GM18511 (cell line): ENCODE data around the gene MYOG.

ENCODE experiments used
- ATAC-seq: cut with Tn5 transposase; IDR thresholded peaks from one replicate; pipeline ENCODE4 v1.9.1; 2021; ENCODE audit warnings: mild to moderate bottlenecking, moderate library complexity; ENCODE audit not compliant: unreplicated experiment

The MYOG gene

GRCh38 chr1:203072911-203073310 lies 12.9 kb downstream of the MYOG start:
- ATAC-seq: no peak

GRCh38 chr1:203072002-203072602 lies 13.7 kb downstream of the MYOG start:
- ATAC-seq: no peak

DNA sequence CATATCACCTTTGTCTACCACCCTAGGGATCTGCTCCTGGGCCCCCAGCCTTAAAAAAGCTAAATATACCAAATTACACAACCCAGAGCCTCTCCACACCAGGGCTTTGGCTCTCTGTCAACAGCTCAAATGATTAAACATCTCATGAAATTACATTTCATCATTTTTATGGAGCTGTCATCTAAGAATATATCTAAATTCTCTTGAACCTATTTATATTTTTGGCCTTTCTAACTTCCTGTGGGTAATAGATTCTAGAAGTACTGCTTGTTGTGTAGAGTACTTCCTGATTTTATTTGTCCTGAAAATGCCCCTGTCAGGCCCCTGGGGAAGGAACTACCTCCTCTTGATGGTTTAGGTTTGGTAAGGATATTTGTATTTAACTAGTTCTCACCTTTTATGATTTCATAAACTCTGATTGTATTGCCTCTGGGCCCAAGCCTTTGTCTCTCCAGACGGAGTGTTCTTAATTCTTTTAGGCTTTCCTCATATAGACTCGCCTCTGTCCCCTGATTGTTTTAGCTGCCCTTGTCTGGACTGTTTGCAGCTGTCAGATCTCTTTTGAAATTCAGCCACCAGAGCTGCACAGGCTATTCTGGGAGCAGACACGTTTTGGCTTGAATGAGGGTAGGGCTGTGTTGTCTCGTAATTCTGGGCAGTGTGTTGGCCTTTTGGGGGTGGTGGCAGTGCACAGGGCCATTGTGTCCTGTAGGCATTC lies 16.6 kb downstream of the MYOG start:
- ATAC-seq: no peak

DNA sequence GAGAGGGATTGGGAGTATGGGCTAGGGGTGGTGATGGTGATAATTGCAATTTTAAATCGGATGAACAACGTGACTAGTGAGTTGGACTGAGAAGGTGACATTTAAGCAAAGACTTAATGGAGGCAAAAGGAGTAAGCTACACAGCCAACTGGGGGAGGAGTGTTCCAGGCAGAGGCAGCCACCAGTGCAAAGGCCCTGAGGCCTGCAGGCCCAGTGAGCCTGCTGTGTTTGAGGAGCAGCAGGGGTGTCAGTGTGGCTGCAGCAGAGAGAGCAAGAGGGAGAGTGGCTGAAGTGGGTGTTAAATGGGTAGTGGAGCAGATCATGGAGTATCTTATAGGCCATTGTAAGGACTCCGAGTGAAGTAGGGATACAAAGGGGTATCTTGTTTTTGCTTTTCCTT lies 18.8 kb downstream of the MYOG start:
- ATAC-seq: no peak

DNA sequence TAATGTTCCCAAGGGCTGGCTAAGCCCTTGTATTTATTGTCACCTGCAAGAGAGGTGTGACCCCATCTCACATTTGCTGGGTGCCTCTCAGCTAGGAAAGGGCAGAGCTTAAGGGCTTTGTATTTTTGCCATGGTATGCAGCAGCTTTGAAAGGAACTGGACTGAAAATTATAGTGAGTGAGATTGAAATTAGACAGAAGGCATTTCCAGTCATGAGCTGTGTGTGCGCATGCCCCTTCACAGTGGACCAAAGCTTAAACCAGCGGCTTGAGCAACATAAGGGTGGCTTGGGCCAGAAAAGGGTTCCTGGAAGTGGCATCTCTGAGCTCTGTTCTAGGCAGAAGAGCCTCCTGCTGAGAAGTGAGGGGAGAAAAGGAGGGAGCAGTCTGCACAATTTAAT lies 19.8 kb downstream of the MYOG start:
- ATAC-seq: no peak

DNA sequence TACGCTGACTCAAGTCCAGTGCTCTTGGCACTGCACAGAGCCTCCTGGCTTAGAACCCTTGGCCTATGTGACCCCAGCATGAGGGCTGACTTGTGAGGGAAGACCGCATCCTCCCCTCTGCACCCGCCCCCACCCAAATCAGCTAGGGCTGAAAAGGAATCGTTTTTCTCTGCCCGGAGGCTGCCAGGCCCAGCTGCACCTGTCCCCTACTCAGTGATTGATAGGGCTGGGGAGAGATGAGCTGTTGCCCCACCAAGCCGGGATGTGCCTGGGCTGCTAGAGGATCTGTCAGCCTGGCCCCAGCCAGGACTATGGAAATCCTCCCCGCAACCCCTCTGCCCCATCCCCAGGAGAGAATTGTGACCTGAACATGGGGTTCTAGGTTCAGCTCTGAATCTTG lies 20.6 kb downstream of the MYOG start:
- ATAC-seq: no peak

DNA sequence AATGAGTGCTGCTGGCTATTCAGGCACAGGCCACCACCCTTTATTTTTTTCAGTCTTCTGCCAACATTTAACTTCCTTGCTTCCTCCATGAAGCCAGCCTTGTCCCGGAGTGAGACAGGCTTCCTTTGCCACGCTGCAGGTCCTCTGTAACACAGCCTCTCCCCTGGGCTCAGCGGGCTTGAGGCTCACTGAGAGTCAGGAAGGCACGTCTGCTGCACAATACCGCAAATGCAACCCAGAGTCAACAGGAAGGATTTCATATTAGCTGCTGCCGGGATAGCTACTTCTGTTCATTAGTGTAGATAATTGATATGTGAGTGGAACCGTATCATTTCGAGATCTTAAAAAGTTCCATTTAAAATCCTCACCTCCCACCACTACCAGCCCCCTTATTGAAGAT lies 22.5 kb downstream of the MYOG start:
- ATAC-seq: no peak

DNA sequence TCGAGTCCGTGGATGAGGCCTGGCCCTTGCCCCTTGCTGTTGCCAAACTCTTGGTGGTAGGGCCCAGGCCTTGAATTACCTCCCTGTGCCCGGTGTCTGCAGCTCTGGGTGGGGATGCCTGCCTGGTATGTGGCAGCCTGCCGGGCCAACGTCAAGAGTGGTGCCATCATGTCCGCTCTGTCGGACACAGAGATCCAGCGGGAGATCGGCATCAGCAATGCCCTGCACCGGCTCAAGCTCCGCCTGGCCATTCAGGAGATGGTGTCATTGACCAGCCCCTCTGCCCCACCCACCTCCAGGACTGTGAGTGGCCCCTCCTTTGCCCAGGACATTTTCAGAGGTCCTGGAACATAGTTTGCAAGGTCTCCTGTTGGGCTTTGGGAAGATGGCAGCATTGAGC lies 25.7 kb downstream of the MYOG start:
- ATAC-seq: no peak

DNA sequence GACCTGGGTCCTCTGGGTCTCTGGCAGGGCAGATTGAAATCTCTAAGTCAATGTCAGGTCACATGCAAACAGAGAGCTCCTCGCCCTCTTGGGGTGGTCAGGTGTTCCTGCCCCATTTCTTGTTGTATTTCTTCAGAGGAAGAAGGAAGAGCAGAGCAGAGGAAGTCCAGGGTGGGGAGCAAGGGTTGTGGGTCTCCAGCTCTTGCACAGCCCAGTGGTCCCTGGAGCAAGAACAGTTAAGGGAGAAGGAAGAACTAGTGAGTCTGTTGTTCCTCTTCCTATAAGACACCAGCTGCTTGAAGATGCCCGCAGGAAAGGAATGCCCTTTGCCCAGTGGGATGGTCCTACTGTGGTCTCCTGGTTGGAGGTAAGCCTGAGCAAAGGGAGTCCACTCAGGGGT lies 26.3 kb downstream of the MYOG start:
- no peak for ATAC-seq

GRCh38 chr1:203058676-203058935 lies 27.2 kb downstream of the MYOG start:
- no peak for ATAC-seq

DNA sequence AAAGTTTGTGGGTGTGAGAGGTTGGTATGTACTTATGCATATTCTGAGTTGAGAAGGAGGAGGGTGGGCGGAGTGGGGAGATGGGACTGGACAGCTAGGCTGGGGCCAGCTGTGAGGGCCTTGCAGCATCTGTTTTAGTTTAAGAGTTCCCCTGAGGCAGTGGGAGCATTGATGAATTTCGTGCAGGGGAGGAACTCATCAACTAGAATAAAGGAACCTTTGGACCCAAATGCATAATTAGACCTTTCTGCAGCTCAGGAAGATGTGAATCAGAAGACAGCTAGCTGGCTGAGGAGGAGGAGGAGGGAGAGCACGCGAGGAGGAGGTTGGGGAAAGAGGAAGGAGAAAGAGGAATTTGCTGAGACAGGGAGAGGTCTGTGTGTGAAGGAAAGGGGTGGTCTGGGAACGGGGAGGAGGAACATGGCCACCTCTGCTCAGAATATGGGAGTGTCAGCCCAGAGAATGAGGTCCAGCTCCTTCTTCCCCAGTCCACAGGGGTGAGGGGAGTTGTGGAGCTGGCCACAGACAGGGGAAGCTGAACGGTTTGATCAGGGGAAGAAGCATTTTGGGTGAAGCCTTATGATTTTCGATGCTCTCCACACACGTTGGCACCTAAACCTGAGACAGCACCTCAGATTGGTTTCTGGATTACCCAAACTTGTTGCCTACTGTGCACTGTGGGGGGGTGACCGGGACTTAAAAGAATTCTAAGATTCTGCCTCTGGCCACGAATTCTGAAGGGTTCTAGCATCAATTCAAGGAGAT lies 27.7 kb downstream of the MYOG start:
- ATAC-seq: no peak

- ATAC-seq: no peak
These were observed 29.3 kb downstream of the MYOG start for GRCh38 chr1:203056516-203056915.

DNA sequence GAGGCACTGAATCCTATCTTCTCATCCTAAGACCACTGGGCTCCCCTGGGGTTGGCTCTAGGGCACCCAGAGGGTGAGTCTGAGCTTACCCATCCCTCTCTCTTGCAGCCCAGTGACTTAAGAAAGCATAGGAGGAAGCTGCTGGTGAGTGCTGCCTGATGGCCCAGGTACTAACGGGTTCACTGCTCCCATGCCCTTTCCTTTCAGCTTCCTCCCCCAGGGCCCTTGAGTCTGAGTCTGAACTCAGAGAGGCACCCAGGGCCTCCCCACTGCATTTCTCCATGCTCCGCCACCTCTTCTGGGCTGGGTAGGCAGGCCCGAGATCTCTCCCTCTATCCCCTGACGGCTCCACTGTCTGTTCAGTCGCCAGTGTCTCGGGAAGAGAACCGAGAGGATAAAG lies 29.8 kb downstream of the MYOG start:
- ATAC-seq: no peak

- ATAC-seq: no peak
These were observed 30.5 kb downstream of the MYOG start for GRCh38 chr1:203055161-203055799.

DNA sequence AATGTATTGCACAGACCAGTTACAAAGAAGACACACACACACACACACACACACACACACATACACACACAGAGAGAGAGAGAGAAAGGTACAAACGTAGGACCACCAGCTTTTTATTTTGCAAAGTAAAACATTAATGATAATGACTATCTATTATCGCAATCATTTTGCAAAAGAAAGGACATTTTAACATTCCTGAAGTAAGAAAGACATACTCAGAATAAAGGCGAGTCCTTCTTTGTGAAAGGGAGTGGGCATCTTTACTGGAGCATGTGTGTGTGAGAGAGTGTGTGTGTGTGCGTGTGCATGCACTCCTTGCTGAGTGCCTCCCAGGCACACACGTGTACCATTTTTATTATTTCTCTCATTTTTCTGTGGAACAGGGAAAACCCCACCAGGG lies 31.2 kb downstream of the MYOG start:
- ATAC-seq: no peak

- no peak for ATAC-seq
These were observed 31.6 kb downstream of the MYOG start for GRCh38 chr1:203054184-203054583.

- ATAC-seq: no peak
These were observed 33.2 kb downstream of the MYOG start for GRCh38 chr1:203052601-203053000.

GRCh38 chr1:203051841-203052324 lies 33.9 kb downstream of the MYOG start:
- no peak for ATAC-seq

GRCh38 chr1:203050826-203051225 lies 35.0 kb downstream of the MYOG start:
- no peak for ATAC-seq

GRCh38 chr1:203049576-203050180 lies 36.1 kb downstream of the MYOG start:
- ATAC-seq: no peak

- ATAC-seq: no peak
These were observed 36.7 kb downstream of the MYOG start for GRCh38 chr1:203049077-203049476.
